Uterus (tissue), 2 donors: Measurements from ENCODE around the gene RPS10.

ENCODE experiments used
- POLR2A ChIP-seq, 2 donors: fragments of 450-650 bp; IDR thresholded peaks; one replicate each; pipeline ENCODE4 v1.6.1; 2016; ENCODE audit warnings: antibody characterized with exemption in 2 of 2, mild to moderate bottlenecking in 1 of 2, moderate library complexity in 1 of 2
- TF ChIP-seq, protein P1 (sequence below), 4 experiments: fragments of 200-600 bp in 2 of 4; fragments of 450-650 bp in 2 of 4; sonication (generic) in 2 of 4; IDR thresholded peaks; one replicate each; pipeline ENCODE4 v1.5.1; 2016 to 2019; ENCODE audit warnings: antibody characterized with exemption in 4 of 4, mild to moderate bottlenecking in 2 of 4, moderate library complexity in 1 of 4

DNA sequence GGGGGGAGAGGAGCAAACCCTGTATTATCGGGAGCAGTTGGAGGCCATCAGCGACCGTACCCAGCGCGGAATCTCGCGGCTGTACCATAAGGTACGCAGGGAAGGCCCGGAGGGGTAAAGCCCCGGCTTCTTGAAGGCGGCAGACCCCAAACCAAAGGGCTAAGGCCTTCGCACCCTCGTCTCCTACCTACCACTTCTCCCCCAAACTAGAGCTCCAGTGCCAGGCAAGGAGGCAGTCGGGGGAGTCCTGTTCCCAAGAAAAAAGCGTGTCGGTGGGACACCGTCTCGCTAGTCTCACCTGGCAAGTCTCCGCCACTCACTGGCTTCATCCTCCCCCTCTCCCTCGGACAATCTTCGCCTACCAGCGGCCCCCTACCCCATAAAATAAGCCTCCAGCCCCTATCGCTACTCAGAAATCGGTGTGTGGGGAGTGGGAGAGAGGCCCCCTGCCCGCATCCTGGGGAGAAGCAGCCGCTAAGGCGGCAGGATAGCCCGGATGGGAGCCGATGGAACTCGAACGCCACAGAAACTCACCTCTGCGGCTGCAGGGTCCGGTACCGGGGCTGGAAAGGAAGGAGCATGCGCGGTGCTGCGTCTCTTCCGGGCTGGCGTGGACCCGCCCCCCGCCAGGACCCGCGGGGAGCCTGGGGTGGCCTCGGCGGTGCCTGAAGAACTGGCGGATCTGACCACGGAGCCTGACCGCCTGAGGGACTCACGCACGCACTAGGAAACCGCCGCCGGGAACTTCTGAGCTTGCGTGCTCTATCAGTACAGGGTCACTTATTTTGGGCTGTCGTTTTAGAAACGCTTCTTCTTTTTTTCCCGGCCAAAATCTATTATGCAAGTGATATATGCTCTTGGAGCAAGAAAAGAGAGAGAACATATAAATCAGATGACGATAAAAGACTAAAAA, at the start of gene RPS10:
- TF ChIP-seq, protein P1, sequence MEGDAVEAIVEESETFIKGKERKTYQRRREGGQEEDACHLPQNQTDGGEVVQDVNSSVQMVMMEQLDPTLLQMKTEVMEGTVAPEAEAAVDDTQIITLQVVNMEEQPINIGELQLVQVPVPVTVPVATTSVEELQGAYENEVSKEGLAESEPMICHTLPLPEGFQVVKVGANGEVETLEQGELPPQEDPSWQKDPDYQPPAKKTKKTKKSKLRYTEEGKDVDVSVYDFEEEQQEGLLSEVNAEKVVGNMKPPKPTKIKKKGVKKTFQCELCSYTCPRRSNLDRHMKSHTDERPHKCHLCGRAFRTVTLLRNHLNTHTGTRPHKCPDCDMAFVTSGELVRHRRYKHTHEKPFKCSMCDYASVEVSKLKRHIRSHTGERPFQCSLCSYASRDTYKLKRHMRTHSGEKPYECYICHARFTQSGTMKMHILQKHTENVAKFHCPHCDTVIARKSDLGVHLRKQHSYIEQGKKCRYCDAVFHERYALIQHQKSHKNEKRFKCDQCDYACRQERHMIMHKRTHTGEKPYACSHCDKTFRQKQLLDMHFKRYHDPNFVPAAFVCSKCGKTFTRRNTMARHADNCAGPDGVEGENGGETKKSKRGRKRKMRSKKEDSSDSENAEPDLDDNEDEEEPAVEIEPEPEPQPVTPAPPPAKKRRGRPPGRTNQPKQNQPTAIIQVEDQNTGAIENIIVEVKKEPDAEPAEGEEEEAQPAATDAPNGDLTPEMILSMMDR (IDR thresholded peaks at IDR 0.05): peak in 1 of 4 experiments; percentile 32
- TF ChIP-seq POLR2A (IDR thresholded peaks at IDR 0.05): peak; percentile 80 to 85
